ENCODE results near the gene GNPTAB.

DNA sequence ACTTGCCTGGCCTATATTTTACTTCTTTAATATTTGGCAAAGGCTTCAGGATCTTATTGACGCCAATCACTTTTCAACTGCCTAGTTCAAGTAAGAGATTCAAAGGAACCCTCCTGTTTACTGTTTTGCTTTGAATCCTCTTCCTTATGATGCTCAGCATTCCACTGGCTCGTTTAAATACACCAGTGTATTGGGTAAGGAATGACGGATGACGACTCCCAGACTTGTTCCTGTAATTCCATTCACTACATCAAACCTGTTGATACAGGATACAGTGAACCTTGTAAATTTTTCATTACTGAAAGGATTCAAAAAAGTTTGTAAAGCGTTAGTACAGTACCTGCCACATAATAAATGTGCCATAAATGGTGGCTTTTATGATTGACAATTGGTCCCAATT is 89.8 kb downstream of the GNPTAB start:
- TF ChIP-seq, protein P1, sequence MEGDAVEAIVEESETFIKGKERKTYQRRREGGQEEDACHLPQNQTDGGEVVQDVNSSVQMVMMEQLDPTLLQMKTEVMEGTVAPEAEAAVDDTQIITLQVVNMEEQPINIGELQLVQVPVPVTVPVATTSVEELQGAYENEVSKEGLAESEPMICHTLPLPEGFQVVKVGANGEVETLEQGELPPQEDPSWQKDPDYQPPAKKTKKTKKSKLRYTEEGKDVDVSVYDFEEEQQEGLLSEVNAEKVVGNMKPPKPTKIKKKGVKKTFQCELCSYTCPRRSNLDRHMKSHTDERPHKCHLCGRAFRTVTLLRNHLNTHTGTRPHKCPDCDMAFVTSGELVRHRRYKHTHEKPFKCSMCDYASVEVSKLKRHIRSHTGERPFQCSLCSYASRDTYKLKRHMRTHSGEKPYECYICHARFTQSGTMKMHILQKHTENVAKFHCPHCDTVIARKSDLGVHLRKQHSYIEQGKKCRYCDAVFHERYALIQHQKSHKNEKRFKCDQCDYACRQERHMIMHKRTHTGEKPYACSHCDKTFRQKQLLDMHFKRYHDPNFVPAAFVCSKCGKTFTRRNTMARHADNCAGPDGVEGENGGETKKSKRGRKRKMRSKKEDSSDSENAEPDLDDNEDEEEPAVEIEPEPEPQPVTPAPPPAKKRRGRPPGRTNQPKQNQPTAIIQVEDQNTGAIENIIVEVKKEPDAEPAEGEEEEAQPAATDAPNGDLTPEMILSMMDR (IDR thresholded peaks at IDR 0.05; ENCODE audit: low read depth, low read length) = no peak
- TF ChIP-seq EZH2phosphoT487 (IDR thresholded peaks at IDR 0.05; ENCODE audit: low read depth) = no peak
